Loucy (cell line): ENCODE measurements around the gene PPP1R37.
A peak's percentile ranks its signal among the peaks of the same experiment; 100 is the strongest.

Source experiments
- EZH2phosphoT487 ChIP-seq: fragments of 200-600 bp; IDR thresholded peaks from 2 replicates; pipeline ENCODE4 v1.6.1; 2018; ENCODE audit warnings: antibody characterized with exemption, mild to moderate bottlenecking, moderate library complexity, borderline replicate concordance
- TF ChIP-seq, protein P1 (sequence below): fragments of 200-600 bp; sonication (generic); conservative IDR thresholded peaks from 2 replicates; pipeline ENCODE4 v1.5.1; 2014; ENCODE audit warnings: mild to moderate bottlenecking, antibody characterized with exemption, low read length

DNA sequence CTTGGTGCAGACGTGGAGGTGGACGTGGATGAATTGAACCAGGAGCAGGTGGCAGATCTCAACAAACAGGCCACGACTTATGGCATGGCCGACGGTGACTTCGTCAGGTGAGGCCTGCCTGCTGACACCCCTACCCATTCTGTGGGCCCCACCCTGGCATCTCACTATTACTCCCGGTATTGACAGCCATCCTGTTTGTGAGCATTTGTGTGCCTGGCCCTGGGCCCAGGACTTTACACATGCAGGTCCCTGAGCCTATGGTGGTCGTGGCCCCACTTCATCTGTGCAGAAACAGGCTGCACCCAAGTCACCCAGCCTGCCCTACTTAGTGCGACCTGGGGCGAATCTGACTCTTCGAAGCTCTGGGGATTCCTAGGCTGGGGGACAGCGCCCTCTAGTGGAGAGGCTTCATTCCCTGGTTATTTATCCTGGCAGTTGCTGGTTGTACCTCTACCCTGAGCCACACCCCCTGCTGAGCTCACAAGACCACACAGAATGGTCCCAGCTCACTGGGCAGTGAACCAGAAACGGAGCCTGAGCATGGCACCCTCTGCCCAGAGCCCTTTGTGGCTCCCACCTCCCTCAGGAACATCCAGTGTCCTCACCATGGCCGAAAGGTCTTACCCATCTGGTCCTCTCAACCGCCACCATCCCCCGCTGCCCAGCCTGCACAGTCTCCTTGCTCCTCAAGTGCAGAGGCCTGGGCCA is 33.6 kb upstream of the PPP1R37 start:
- TF ChIP-seq, protein P1, sequence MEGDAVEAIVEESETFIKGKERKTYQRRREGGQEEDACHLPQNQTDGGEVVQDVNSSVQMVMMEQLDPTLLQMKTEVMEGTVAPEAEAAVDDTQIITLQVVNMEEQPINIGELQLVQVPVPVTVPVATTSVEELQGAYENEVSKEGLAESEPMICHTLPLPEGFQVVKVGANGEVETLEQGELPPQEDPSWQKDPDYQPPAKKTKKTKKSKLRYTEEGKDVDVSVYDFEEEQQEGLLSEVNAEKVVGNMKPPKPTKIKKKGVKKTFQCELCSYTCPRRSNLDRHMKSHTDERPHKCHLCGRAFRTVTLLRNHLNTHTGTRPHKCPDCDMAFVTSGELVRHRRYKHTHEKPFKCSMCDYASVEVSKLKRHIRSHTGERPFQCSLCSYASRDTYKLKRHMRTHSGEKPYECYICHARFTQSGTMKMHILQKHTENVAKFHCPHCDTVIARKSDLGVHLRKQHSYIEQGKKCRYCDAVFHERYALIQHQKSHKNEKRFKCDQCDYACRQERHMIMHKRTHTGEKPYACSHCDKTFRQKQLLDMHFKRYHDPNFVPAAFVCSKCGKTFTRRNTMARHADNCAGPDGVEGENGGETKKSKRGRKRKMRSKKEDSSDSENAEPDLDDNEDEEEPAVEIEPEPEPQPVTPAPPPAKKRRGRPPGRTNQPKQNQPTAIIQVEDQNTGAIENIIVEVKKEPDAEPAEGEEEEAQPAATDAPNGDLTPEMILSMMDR: peak; percentile 94
- no peak for TF ChIP-seq EZH2phosphoT487
